Amygdala (tissue), 56 donors: Measurements from ENCODE around the gene MYO1H.
A peak's percentile ranks its signal among the peaks of the same experiment; 100 is the strongest.
"Not testable (repeated sequence)": the region's sequence is repeated elsewhere in the genome, so short reads cannot be mapped to it uniquely, and the experiment has no call there.

ENCODE experiments used
- DNase-seq, 56 donors: peaks; one replicate each; lab custom pipeline; 2025; lab: John Stamatoyannopoulos, UW

The MYO1H gene

GRCh38 chr12:109466821-109467220 is 119.1 kb downstream of the MYO1H start:
- DNase-seq = peak in 1 of 56 donors; percentile 12

DNA sequence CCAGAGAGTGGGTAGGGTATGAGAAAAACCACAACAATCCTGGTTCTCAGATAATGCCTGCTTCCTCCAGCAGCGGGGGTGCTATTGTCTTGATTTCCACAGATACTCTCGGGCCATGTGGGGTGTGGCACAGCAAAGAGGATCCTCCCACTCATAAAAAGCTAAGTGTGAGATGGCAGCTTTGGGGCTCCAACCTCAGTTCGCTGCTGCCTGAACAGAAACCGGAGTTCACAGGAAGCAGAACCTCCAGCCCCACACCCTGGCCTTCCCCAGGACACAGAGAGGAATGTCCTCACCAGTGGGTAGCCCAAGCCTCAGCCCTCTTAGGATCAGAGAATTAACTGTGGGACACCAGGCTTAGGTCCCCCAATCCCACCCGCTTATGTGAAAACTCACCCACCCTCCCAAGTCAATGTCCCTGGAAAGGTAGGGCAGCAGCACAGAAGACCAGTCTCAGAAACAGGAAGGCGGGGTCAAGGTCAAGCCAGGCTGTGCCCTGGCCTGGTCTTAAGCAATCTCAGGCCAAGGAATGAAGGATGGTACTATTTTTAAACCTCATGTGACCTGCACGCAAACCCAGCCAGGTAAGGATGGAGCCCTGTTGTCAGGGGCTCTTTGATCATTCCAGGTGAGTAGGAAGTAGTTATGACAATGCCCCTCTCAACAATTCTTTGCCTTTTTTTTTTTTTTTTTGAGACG is 120.4 kb downstream of the MYO1H start:
- DNase-seq = no peak

DNA sequence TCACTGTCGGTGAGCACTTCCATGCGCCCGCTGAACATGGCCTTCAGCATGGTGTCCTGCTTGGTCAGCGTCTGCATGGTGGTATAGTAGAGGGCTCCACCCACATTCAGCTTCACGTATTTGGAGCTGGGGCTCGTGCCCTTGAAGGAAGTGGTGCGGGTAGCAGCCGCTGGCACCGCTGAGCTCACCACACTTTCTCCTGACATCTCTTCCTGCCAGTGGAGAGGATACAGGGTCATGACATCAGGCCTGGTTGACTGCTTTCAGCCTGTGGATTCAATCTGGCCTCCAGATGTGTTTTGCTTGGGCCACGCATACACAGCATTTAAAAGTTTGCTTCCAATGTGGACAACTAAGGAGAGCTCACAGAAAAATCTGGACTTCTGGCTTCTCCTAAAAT is 121.8 kb downstream of the MYO1H start:
- DNase-seq = no peak

- DNase-seq = no peak
Observed at GRCh38 chr12:109473006-109473405, 125.3 kb downstream of the MYO1H start.

- DNase-seq = not testable (repeated sequence)
Observed at GRCh38 chr12:109473526-109474270, 126.0 kb downstream of the MYO1H start.

GRCh38 chr12:109475121-109475520 is 127.4 kb downstream of the MYO1H start:
- DNase-seq = no peak

DNA sequence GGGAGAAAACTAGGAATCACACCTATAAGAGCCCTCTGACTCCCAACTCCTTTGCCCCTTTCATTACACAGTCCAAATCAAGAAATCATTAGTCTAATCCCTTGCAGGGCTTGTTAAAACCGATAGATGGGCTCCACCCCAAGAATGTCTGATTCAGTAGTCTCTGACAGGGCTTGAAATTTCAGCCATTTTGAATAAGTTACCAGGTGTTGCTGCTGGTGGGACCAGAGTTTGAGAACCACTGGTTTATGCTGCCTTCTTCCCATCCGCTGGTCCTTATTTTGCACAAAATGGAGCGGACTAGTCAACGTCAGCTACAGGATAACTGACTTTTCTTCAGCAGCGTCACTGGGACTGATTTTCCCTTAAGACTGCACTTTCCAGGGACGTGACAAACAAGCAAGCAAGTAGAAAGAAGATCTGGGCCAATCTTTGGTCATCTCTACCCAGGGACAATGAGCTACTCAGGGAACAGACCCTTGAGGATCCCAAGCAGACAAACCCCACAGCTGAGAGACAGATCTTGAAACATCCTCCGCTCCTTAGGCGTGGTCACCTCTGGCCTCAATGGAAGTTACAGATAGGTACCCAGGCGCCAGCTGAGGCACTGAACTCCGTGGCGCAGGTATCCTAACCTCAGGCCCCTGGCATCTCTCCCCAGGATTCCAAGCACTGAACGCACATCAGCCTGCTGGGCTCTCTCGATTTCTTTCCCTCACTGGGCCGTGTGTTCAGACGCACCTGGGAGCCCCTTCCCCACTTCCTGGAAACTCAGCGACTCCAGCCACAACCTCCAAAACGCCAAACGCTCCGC is 128.5 kb downstream of the MYO1H start:
- DNase-seq = no peak

- peak in 1 of 56 donors; percentile 49 for DNase-seq
Observed at GRCh38 chr12:109476807-109477184, 129.1 kb downstream of the MYO1H start.

- peak; percentile 31 to 94 (median 80) for DNase-seq
Observed at GRCh38 chr12:109477185-109477962, 129.7 kb downstream of the MYO1H start, which contains the start of the genes KCTD10 and UBE3B. TSS of gene KCTD10 (minus strand) at chr12:109477300. CDS start at chr12:109477262, 38 bp downstream. TSS of gene UBE3B (plus strand) at chr12:109477634. CDS start at chr12:109483552, 5,918 bp downstream.

- no peak for DNase-seq
Observed at GRCh38 chr12:109477963-109478315, 130.2 kb downstream of the MYO1H start.

DNA sequence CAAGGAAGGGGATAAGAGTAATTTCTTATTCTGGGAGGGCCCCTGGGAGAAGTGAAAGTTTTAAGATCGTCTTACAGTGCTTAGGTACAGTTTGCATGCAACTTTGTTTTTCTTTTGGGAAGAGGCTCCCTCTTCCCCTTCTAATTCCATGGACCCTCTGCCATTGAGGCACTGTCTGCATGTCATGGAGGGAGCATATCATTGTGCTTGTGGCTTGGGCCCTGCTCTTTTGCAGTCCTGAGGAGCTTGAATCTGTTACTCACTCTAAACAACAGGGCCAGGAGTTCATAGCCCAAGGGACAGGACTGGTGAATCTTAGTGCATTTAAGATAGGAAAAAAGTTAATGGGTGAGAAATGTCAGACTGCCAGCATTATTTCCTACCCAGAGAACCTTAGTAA is 132.1 kb downstream of the MYO1H start:
- DNase-seq = no peak

DNA sequence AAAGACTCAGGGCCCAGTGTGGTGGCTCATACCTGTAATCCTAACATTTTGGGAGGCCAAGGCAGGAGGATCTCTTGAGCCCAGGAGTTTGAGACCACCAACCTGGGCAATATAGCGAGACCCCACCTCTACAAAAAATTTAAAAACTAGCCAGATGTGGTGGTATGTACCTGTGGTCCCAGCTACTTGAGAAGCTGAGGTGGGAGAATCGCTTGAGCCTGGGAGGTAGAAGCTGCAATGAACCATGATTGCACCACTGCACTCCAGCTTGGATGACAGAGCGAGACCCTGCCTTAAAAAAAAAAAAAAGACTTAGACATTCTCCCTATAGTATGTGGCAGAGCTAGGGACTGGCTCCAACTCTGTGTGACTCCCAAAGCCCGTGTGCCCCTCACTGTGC is 132.7 kb downstream of the MYO1H start:
- no peak for DNase-seq

- no peak for DNase-seq
Observed at GRCh38 chr12:109481863-109482262, 134.2 kb downstream of the MYO1H start.

DNA sequence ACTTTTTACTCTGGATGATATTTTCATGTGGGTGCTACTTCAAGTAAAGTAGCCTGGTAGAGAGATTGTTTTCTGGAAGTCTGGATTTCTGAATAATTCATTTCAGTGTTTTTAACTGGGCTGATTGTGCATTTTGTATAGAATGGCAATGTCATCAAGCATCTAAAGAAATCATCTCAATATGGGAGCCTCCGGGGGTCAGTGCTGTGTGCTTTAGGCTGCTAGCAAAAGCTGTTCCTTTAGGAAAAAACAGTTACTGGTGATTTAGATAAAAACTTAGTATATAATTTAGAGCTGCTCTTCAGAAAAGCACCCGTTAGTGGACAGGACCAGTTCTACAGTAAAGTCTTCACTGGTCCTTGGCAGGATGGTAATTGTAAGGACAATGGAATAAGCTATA is 134.8 kb downstream of the MYO1H start:
- no peak for DNase-seq

GRCh38 chr12:109482894-109483293 is 135.2 kb downstream of the MYO1H start:
- no peak for DNase-seq

- DNase-seq = no peak
Observed at GRCh38 chr12:109483346-109483745, 135.6 kb downstream of the MYO1H start.

DNA sequence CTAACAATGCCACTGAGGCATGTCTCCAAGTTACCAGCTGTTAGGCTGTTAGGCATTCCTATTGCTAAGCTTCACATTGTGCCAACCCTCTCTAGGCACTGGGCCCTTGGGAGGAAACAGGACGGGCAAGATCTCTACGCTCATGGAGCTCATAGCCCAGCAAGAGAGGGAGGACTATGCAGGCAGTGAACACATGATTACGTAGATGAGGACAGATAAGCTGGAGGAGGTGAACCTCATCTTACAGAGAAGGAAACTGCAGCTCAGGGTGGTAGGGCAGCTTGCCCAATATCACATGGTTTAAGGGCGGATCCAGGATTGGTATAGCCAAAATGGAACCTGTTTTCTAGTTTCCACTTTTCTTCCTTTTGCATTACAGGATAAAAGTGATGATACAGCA is 137.5 kb downstream of the MYO1H start:
- DNase-seq = no peak

DNA sequence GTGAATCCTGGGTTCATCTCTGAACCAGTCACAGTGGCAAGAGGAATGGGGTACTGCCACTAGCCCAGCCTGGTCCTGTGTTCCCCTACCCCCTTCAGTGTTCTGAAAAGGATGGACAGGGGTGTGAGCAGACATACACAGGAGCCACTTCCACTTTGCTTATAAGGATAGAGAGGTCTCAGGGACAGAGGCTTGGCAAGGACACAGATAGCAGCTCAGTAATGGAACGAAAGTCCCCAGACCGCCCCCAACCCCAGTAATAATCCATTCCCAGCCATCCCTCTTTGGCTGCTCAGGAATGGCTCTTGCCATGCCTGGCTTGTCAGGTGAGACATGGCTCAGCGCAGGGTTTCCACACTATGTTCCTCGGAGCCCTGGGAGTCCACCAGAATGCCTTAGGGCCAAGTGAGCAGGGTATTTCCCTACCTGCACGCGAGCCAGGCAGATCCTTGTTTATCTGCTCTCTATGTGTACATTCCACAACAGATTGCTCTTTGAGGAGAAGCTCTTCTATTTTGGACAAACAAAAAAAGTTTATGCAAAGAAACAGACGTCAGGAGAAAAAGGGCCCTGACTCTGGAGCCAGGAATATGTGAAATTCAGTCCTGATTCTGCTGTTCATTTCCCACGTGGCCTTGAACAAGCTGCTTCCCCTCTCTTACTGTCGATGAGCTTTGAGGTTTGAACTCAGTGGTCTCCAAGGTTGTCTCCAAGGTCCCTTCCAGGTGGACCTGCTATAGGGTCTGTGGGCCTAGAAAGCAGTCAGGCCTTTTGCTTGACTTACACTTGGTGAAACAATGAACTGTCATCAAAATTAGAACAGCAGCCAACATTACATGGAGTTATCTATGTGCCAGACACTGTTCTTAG is 139.7 kb downstream of the MYO1H start:
- no peak for DNase-seq

- DNase-seq = no peak
Observed at GRCh38 chr12:109488051-109488665, 140.5 kb downstream of the MYO1H start.
